ENCODE data around the gene LRP11. TPM values are rescaled to one million over a fixed set of nuclear protein-coding genes. Genes with fewer than 3 reads are reported as not detected.

LRP11 gene
- total RNA-seq, 1 experiment from 2014 or later, result 17.7 TPM

DNA sequence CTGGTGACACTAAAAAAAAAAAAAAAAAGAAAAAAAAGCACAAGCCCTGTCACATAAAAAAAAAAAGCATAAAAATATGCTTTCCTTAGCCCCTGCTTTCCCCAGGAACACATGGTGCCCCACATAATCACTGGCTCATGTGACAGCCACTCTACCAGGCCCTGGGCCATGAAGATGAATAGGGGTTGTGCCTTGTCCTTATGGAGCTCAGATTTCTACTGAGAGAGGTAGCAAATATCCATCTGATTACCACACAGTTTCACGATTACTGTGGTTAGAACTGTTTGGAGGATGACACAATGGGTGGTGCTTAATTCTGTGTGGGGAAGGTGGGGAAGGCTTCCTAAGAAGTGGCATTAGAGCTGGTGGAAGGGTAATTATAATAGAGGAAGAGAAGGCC, 24.5 kb upstream of the LRP11 start:
- Histone ChIP-seq H3K27me3 (replicated peaks; ENCODE audit: control insufficient read depth, insufficient read depth, low read length) (no peaks in the 10 kb centered on the region), H3K9me3 (no peaks in the 10 kb centered on the region), H3K4me3 (ENCODE audit: low read depth, low read length) (no peak overlapping the region), H3K4me1 (no peaks in the 10 kb centered on the region), H3K36me3 (ENCODE audit: control insufficient read depth, insufficient read depth, low read length) (no peaks in the 10 kb centered on the region)
- intact Hi-C loops (cut with micrococcal nuclease; ENCODE audit: unreplicated experiment), result no loop called here
- ChIA-PET CTCF (no interaction called here), POLR2A (no interaction called here)
- no TSS peak for BruUV-seq (replicated peaks)
- H3K27me3 Mint-ChIP-seq (ENCODE audit: insufficient read depth, unreplicated experiment), result peaks cover 8% of the 10 kb centered on the region
- H3K4me3 Mint-ChIP-seq (ENCODE audit: unreplicated experiment), result no peak overlapping the region
- no peaks in the 10 kb centered on the region for H3K9me3 Mint-ChIP-seq (ENCODE audit: unreplicated experiment)
- no peak for TF ChIP-seq CTCF (IDR thresholded peaks at IDR 0.05; ENCODE audit: insufficient read depth in 1 of 2, low read depth in 1 of 2, low read length in 1 of 2, severe bottlenecking in 1 of 2, unreplicated experiment in 1 of 2)
- no peak overlapping the region for H3K27ac Mint-ChIP-seq (ENCODE audit: unreplicated experiment)
- no peak for DNase-seq
- no peaks in the 10 kb centered on the region for H3K4me1 Mint-ChIP-seq (ENCODE audit: low read depth, unreplicated experiment)
- H3K36me3 Mint-ChIP-seq (ENCODE audit: insufficient read depth, unreplicated experiment), result no peaks in the 10 kb centered on the region

- H3K4me3 Mint-ChIP-seq (ENCODE audit: unreplicated experiment), result no peak overlapping the region
- no peaks in the 10 kb centered on the region for H3K36me3 ChIP-seq (ENCODE audit: control insufficient read depth, insufficient read depth, low read length)
- intact Hi-C loops (cut with micrococcal nuclease; ENCODE audit: unreplicated experiment), result no loop called here
- H3K9me3 ChIP-seq, result no peaks in the 10 kb centered on the region
- no TSS peak for BruUV-seq (replicated peaks)
- TF ChIP-seq CTCF (IDR thresholded peaks at IDR 0.05; ENCODE audit: insufficient read depth in 1 of 2, low read depth in 1 of 2, low read length in 1 of 2, severe bottlenecking in 1 of 2, unreplicated experiment in 1 of 2), result no peak
- H3K27ac Mint-ChIP-seq (ENCODE audit: unreplicated experiment), result no peak overlapping the region
- no peaks in the 10 kb centered on the region for H3K9me3 Mint-ChIP-seq (ENCODE audit: unreplicated experiment)
- ChIA-PET POLR2A (no interaction called here), CTCF (no interaction called here)
- no peaks in the 10 kb centered on the region for H3K27me3 ChIP-seq (replicated peaks; ENCODE audit: control insufficient read depth, insufficient read depth, low read length)
- no peaks in the 10 kb centered on the region for H3K36me3 Mint-ChIP-seq (ENCODE audit: insufficient read depth, unreplicated experiment)
- no peak for DNase-seq
- H3K4me1 Mint-ChIP-seq (ENCODE audit: low read depth, unreplicated experiment), result no peaks in the 10 kb centered on the region
- peaks cover 8% of the 10 kb centered on the region for H3K27me3 Mint-ChIP-seq (ENCODE audit: insufficient read depth, unreplicated experiment)
- H3K4me1 ChIP-seq, result no peaks in the 10 kb centered on the region
- no peak overlapping the region for H3K4me3 ChIP-seq (ENCODE audit: low read depth, low read length)
Observed at GRCh38 chr6:149888093-149888492, 23.9 kb upstream of the LRP11 start.

- Histone ChIP-seq H3K36me3 (ENCODE audit: control insufficient read depth, insufficient read depth, low read length) (no peaks in the 10 kb centered on the region), H3K4me1 (no peaks in the 10 kb centered on the region), H3K27me3 (replicated peaks; ENCODE audit: control insufficient read depth, insufficient read depth, low read length) (no peaks in the 10 kb centered on the region), H3K4me3 (ENCODE audit: low read depth, low read length) (no peak overlapping the region), H3K9me3 (no peaks in the 10 kb centered on the region)
- Mint-ChIP-seq H3K27me3 (ENCODE audit: insufficient read depth, unreplicated experiment) (peaks cover 8% of the 10 kb centered on the region), H3K9me3 (ENCODE audit: unreplicated experiment) (no peaks in the 10 kb centered on the region), H3K27ac (ENCODE audit: unreplicated experiment) (no peak overlapping the region), H3K4me3 (ENCODE audit: unreplicated experiment) (no peak overlapping the region), H3K4me1 (ENCODE audit: low read depth, unreplicated experiment) (no peaks in the 10 kb centered on the region), H3K36me3 (ENCODE audit: insufficient read depth, unreplicated experiment) (no peaks in the 10 kb centered on the region)
- TF ChIP-seq CTCF (IDR thresholded peaks at IDR 0.05; ENCODE audit: insufficient read depth in 1 of 2, low read depth in 1 of 2, low read length in 1 of 2, severe bottlenecking in 1 of 2, unreplicated experiment in 1 of 2), result no peak
- DNase-seq, result no peak
- intact Hi-C loops (cut with micrococcal nuclease; ENCODE audit: unreplicated experiment), result no loop called here
- BruUV-seq (replicated peaks), result no TSS peak
- ChIA-PET POLR2A (no interaction called here), CTCF (no interaction called here)
Observed at GRCh38 chr6:149887343-149887742, 23.2 kb upstream of the LRP11 start.
